Stimulated activated memory B cell treated with anti-CD40 and anti-IgM and Interleukin-4, amounts not matched to agents 10 μg/mL and 1 μg/mL and 100 μg/mL, for 72 hours (primary cell): ENCODE data around the gene MZF1.

ENCODE experiments used
- ATAC-seq: fragments of 150-1000 bp; cut with Tn5 transposase; 2 replicates; pipeline ENCODE4 v1.10.0; 2021
- H3K27ac Mint-ChIP-seq: one replicate; pipeline ENCODE4 v1.8.0; 2022; ENCODE audit warnings: mild to moderate bottlenecking, mixed read lengths
- H3K27me3 Mint-ChIP-seq: one replicate; pipeline ENCODE4 v1.8.0; 2022; ENCODE audit warnings: mixed read lengths
- H3K36me3 Mint-ChIP-seq: one replicate; pipeline ENCODE4 v1.8.0; 2022; ENCODE audit warnings: mixed read lengths
- H3K4me1 Mint-ChIP-seq: one replicate; pipeline ENCODE4 v1.8.0; 2022; ENCODE audit warnings: mixed read lengths
- H3K4me3 Mint-ChIP-seq: one replicate; pipeline ENCODE4 v1.8.0; 2022; ENCODE audit warnings: mild to moderate bottlenecking, moderate library complexity, mixed read lengths
- H3K9me3 Mint-ChIP-seq: one replicate; pipeline ENCODE4 v1.8.0; 2022; ENCODE audit warnings: mixed read lengths

MZF1 gene

DNA sequence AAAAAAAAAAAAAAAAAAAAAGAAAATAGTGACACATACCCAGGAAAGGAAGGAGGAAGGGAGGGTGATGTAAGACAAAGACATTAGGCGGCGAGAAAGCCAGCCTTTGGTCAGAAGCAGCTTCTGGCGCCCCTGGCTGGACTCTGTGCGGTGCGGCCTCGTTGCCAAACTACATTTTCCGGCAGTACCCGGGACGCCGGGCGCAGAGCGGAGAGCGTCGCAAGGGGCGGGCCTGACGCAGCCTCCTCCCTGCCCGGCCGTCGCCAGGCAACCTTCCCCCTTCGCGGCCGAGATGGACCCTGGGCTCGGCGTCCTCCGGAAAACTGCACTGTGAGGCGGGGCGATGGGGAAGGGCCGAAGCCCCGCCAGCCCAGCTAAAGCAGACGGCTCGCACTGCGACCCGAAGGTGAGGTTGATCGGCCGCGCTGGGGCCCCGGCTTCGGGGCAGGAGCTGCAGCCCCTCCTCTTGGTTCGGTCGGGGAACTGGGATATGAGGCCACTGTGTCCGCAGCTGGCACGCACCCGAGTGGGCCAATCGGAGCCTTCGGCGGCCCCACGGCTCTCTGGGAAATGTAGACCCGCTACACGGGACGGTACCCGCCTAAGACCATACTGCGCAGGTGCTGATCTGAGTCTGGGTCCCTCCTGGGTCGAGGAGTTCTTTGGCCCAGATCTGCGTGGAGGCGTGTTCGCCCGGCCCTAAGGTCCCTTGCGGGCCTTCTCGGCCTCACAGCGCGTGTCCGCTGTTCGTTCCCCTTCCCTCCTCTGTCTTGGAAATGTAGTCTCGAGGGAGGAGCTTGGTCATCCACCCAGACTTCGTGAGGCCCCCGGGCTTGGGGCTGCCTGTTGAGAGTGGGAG lies 2.3 kb upstream of the MZF1 start:
- H3K4me1 Mint-ChIP-seq = peaks cover 58% of the 10 kb centered on the region
- H3K27ac Mint-ChIP-seq = peak overlapping the region; percentile 96
- H3K4me3 Mint-ChIP-seq = peak overlapping the region; percentile 91
- H3K36me3 Mint-ChIP-seq = peaks cover 23% of the 10 kb centered on the region
- H3K9me3 Mint-ChIP-seq = peaks cover 3% of the 10 kb centered on the region
- ATAC-seq = peak; percentile 72
- no peaks in the 10 kb centered on the region for H3K27me3 Mint-ChIP-seq

DNA sequence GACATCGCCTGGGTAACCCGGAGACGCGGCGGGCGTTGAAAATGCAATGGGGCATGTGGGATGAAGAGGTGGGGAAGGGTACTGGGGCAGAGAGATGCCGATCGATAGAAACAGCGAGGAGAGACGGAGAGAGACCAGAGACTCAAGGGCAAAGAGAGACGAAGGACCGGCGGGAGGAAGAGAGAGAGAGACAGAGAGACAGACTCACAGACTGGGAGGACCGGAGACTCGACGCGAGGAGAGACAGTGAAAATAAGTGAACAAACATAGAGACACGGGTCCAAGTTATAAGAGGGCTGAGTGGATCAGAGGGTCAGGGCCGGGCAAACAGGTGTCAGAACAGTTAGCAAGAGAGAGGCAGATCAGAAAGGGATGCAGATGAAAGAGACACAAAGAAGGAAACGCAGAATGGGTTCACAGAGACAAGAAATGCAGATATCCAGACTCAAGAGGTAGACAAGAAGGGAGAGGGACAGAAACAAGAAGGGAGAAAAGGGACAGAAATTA lies 576 bp upstream of the MZF1 start:
- Mint-ChIP-seq H3K36me3 (peaks cover 24% of the 10 kb centered on the region), H3K4me1 (peaks cover 53% of the 10 kb centered on the region), H3K27me3 (no peaks in the 10 kb centered on the region), H3K4me3 (peak overlapping the region; percentile 91), H3K9me3 (peaks cover 3% of the 10 kb centered on the region), H3K27ac (peak overlapping the region; percentile 93)
- no peak for ATAC-seq

DNA sequence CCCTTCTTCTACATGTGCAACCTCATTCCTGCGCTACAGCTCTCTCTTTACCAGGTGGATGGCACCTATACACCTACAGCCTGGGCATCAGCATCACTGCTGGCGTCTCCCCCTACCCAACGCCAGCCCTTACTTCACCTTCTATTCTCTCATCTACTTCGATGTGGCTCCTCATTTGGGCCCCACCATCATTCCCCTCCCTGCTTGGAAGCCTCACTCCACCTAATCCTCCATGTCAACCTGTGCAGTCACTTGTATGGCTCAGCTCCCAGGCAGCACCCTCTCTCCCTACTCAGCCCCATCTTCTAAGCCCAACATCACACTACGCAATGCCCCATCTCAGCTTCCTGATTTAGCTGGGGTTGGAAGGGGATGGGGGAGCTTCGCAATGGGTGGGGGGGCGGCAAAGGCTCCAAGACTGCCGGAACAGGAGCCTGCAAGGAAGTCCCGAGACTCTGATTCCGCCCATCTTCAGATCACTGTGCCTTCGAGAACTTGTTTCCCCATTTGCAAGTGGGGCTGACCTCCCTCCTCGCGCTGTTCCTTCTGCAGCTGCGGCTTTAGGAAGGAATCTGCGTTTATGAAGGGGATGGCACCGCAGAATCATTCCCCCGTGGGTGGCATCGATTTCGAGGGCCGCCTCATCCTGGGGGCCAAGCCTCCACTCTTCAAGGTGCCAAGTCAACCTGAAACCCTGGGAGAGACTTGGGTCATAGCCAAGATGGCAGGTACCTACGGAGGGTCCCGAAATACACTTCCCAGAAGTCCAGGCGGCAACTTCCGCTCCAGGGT lies 913 bp downstream of the MZF1 start:
- Mint-ChIP-seq H3K27me3 (no peaks in the 10 kb centered on the region), H3K36me3 (peaks cover 32% of the 10 kb centered on the region), H3K4me3 (peak overlapping the region; percentile 91), H3K4me1 (peaks cover 46% of the 10 kb centered on the region), H3K27ac (peak overlapping the region; percentile 93), H3K9me3 (peaks cover 3% of the 10 kb centered on the region)
- no peak for ATAC-seq

DNA sequence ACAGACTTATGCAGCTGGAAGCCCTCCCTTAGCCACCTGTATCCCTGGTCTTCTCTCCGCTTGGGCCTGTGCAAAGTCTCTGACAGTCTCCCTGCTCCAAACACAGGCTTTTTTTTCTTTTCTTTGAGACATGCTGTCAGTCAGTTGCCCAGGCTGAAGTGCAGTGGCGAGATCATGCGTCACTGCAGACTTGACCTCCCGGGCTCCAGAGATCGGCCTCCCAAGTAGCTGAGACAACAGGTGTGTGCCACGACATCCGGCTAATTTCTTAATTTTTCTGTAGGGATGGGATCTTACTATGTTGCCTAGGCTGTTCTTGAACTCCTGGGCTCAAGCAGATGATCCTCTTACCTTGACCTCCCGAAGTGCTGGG lies 1.6 kb downstream of the MZF1 start:
- H3K27ac Mint-ChIP-seq = no peak overlapping the region
- peak overlapping the region; percentile 91 for H3K4me3 Mint-ChIP-seq
- peaks cover 3% of the 10 kb centered on the region for H3K9me3 Mint-ChIP-seq
- ATAC-seq = no peak
- peaks cover 33% of the 10 kb centered on the region for H3K36me3 Mint-ChIP-seq
- H3K27me3 Mint-ChIP-seq = no peaks in the 10 kb centered on the region
- peaks cover 47% of the 10 kb centered on the region for H3K4me1 Mint-ChIP-seq

DNA sequence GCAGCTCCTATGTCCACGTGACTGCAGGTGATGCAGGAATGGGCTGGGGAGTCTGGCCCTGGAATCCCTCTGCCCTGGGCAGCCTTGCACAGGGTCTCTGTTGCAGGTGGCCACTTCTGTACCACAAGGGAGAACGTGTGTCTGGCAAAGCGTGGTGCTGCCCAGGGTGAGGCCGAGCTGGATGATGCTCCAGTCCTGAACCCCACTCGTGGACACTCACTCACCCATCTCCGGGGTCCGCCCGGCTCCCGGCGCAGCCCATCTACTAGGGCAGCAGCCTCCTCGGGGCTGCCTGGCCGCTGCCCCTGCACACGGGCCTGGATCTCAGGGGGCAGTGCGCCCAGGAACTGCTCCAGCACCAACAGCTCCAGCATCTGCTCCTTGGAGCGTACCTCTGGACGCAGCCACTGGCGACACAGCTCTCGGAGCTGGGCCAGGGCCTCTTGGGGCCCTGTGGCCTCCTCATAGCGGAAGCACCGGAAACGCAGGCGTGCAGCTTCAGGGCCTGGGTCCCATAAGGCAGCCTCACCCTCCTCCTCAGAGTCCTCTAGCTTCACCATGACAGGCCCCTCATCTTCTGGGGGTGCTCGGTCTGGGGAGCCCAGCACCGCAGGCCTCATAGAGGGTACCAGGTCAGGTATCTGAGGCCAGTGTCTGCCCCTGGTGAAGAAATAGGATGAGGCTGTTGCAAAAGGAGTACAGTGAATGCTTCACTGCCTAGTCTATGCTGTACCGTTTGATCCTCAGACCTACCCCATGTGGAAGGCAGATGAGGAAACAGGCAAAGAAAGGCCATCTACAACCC lies 2.2 kb downstream of the MZF1 start:
- Mint-ChIP-seq H3K27me3 (no peaks in the 10 kb centered on the region), H3K9me3 (peaks cover 3% of the 10 kb centered on the region), H3K27ac (no peak overlapping the region), H3K4me1 (peaks cover 47% of the 10 kb centered on the region), H3K36me3 (peaks cover 37% of the 10 kb centered on the region), H3K4me3 (no peak overlapping the region)
- ATAC-seq = no peak

DNA sequence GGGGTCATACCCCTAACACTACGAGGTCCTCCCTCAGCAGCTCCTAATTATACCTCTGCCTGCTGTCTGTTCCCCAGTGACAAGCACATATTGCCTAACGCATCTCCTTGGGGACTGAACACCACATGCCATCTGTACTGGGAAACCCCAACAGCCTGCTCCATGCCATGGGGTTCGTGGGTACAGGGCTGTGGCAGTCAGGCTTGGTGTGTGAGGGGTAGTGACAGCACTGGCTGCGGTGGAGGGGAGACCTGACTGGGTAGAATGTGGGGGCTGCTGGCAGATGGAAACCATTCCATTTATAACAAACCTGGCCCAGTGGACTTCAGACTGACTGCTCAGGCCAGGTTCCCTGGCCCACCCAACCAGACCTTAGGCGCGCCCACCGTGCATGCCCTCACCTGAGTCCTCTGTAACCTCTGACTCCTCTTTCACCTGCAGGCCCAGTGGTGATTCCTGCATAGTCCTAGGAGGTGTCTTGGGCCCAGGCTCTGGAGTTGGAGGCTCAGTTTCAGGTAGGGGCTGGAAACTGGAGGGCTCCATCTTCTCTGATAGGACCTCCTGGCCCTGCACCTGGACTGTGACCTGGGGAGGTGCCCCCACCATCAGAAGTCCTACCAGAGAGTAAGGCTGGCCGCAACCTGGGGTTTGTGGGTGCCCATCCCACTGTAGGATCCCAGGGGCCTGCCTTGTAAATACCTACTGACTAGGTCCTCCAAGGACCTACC lies 3.0 kb downstream of the MZF1 start:
- no peak for ATAC-seq
- Mint-ChIP-seq H3K36me3 (peaks cover 37% of the 10 kb centered on the region), H3K9me3 (peaks cover 3% of the 10 kb centered on the region)

DNA sequence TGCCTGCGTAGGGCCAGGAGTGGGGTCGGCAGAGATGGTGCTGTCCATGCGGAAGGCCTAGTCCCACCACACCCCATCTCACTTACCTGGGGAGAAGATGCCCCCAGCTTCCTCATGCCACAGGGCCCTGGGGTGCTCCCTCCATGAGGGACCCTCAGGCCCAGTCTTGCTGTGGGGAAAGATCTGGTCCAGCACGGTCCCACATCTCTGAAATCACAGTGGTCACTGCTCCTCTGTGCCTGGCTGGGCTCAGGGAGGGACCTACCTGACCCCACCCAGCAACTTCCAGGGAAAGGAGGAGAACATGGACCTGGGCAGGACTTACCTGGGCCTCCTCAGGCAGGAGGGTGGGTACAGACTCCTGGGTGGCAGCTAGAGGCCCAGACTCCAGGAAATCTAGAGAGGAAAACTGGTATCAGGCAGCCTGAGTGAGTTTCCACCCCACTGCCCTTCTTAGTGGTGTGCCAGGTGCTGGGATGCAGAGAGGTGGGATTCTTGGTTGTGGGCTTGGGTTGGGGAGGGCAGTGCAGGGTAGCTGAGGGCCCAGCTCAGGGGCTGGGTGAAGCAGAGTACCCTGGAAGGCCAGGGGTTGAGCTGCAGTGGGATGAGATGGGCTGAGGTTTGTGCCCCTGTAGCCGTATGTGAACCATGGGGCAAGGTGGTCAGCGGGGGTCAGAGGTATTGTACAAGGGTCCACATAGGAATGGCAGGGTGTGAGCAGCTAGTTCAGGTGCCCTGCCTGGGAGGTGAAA lies 3.8 kb downstream of the MZF1 start:
- no peaks in the 10 kb centered on the region for H3K27me3 Mint-ChIP-seq
- peaks cover 43% of the 10 kb centered on the region for H3K4me1 Mint-ChIP-seq
- peaks cover 37% of the 10 kb centered on the region for H3K36me3 Mint-ChIP-seq
- H3K9me3 Mint-ChIP-seq = peaks cover 3% of the 10 kb centered on the region
- H3K27ac Mint-ChIP-seq = peak overlapping the region; percentile 47
- no peak overlapping the region for H3K4me3 Mint-ChIP-seq
- no peak for ATAC-seq

More for the DNA sequence above, 3.0 kb downstream of the MZF1 start:
- Mint-ChIP-seq H3K27me3 (no peaks in the 10 kb centered on the region), H3K27ac (no peak overlapping the region), H3K4me1 (peaks cover 43% of the 10 kb centered on the region), H3K4me3 (no peak overlapping the region)

DNA sequence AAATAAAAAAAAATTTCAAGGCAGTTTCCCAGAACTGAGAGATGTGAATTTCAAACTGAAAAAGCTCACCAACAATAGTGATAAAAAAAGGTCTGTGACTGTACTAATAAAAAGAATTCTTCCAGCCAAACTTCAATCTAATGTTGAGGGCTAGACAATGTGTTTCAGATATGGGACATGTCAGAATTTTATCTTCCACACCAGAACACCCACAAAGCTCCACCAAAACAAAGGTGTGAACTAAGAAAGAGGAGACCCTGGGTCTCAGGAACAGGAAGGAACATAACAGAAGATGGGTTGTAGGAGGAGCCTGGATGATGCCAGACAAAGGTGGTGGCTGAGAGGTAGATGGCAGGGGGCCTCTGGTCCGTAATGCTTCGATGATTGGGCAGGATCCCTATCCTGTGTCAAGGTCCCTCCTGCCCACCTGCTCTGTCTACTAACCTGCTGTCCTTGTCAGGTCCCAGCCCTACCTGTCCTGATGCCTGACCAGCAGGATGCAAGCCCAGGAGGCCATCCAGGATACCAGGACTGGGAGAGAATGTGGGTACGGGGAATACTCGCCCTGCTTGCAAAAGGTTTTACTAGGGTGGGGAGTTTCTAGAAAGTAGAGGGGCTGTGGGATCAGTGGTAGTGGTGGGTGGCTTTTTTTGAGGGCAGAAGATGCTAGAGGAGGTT lies 4.5 kb downstream of the MZF1 start:
- no peak for ATAC-seq
- Mint-ChIP-seq H3K4me3 (no peak overlapping the region), H3K4me1 (peaks cover 43% of the 10 kb centered on the region), H3K27ac (peak overlapping the region; percentile 42), H3K36me3 (peaks cover 37% of the 10 kb centered on the region), H3K27me3 (no peaks in the 10 kb centered on the region), H3K9me3 (peaks cover 3% of the 10 kb centered on the region)

DNA sequence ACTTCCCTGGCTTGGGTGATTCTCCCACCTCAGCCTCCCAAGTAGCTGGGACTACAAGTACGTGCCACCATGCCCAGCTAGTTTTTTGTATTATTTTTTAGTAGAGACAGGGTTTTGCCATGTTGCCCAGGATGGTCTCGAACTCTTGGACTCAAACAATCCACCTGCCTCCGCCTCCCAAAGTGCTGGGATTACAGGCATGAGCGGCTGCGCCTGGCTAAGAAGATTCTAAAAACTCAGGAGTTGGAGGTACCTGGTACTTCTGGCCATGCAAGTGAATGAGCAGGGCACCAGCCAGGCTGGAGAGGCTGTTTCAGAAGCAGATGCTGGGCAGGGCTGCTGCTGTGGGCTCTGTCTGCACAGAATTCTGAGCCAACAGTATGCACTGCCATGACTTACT lies 6.1 kb downstream of the MZF1 start:
- H3K4me3 Mint-ChIP-seq = no peak overlapping the region
- peaks cover 50% of the 10 kb centered on the region for H3K4me1 Mint-ChIP-seq
- peaks cover 33% of the 10 kb centered on the region for H3K36me3 Mint-ChIP-seq
- no peak overlapping the region for H3K27ac Mint-ChIP-seq
- no peak for ATAC-seq
- H3K9me3 Mint-ChIP-seq = peaks cover under 1% of the 10 kb centered on the region
- no peaks in the 10 kb centered on the region for H3K27me3 Mint-ChIP-seq

DNA sequence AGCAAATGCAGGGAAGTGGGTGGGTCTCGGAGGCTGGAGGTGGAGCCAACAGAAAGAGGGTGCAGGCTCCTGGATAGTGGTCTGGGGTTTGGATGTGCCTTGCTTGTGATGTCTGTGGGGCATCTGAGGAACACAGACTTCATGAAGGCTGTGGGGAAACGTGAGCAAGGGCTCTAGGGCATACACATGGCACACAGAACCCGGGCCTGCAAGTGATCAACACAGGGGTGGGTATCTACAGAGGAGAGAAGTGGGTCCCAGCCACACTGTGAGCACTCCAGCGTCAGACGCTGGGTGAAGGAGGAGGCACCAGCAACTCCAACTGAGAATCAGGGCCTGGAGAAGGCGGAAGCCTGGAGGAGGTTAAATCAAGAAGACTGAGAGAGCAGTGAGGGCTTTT lies 9.3 kb downstream of the MZF1 start:
- peak overlapping the region; percentile 55 for H3K27ac Mint-ChIP-seq
- H3K27me3 Mint-ChIP-seq = no peaks in the 10 kb centered on the region
- peaks cover 66% of the 10 kb centered on the region for H3K4me1 Mint-ChIP-seq
- peak overlapping the region; percentile 88 for H3K4me3 Mint-ChIP-seq
- peaks cover 21% of the 10 kb centered on the region for H3K36me3 Mint-ChIP-seq
- no peak for ATAC-seq
- H3K9me3 Mint-ChIP-seq = no peaks in the 10 kb centered on the region

DNA sequence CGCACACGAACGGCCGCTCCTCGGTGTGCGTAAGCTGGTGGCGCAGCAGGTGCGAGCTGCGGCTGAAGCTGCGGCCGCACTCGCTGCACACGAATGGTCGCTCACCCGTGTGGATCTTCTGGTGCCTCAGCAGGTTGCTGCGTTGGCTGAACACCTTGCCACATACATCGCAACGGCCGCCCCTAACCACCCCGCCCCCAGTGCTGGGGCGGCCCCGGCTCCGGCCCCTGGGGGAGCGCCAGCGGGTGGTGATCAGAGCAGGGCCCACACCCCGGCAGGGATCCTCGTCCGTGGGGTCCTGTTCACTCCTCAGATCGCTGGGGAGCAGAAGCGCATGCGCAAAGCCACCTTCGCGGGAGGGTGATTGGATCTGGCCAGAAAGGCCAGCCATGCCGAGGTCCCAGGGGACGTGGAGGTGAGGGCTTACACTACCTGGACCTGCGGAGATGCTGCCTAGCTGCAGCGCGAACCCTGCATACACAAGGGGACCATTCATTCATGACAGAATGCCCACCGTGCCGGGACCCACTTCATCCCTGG lies 10.0 kb downstream of the MZF1 start:
- Mint-ChIP-seq H3K27ac (peak overlapping the region; percentile 55), H3K4me1 (peaks cover 61% of the 10 kb centered on the region), H3K27me3 (no peaks in the 10 kb centered on the region), H3K9me3 (no peaks in the 10 kb centered on the region), H3K36me3 (peaks cover 16% of the 10 kb centered on the region), H3K4me3 (peak overlapping the region; percentile 88)
- no peak for ATAC-seq

DNA sequence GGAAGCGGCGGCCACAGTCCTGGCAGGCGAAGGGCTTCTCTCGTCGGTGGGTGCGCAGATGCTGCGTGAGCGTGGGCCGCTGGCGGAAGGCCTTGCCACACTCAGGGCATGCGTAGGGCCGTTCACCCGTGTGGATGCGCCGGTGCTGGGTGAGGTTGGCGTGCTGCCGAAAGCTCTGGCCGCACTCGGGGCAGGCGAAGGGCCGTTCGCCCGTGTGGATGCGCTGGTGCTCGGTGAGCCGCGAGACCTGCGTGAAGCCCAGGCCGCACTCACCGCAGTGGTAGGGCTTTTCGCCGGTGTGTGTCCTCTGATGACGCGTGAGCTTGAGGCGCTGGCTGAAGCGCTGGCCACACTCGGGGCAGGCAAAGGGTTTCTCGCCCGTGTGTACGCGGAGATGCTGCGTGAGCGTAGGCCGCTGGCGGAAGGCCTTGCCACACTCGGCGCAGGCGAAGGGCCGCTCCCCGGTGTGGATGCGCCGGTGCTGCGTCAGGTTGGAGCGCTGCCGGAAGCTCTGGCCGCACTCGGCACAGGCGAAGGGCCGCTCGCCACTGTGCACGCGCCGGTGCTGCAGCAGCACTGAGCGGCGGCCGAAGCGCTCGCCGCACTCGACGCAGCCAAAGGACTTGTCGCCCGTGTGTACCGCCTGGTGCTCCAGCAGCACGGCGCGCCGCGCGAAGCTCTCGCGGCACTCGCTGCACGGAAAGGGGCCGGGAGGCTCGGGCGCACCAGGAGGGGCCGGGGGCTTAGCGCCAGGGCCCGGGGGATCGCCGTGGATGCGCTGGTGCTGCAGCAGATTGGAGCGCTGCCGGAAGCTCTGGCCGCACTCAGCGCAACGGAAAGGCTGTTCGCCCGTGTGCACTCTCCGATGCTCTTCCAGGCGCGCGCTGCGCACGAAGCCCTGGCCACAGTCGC lies 10.8 kb downstream of the MZF1 start:
- Mint-ChIP-seq H3K27me3 (no peaks in the 10 kb centered on the region), H3K9me3 (no peaks in the 10 kb centered on the region), H3K4me3 (peak overlapping the region; percentile 88), H3K36me3 (peaks cover 16% of the 10 kb centered on the region), H3K4me1 (peaks cover 69% of the 10 kb centered on the region), H3K27ac (peak overlapping the region; percentile 55)
- no peak for ATAC-seq
